Smooth muscle cell (in vitro differentiated cells): ENCODE data around the gene TRPV5. TPM values are rescaled to one million over a fixed set of nuclear protein-coding genes. Genes with fewer than 3 reads are reported as not detected.

Source experiments
- DNase-seq: peaks from one replicate; lab custom pipeline; 2025; ENCODE audit not compliant: unreplicated experiment; lab: John Stamatoyannopoulos, UW
- H2AFZ ChIP-seq: fragments of 200-600 bp; sonication (generic); 2 replicates; pipeline ENCODE4 v1.6.0; 2016; ENCODE audit warnings: antibody characterized with exemption, low read depth, mild to moderate bottlenecking
- H3F3A ChIP-seq: fragments of 200-600 bp; sonication (generic); 2 replicates; pipeline ENCODE4 v1.6.0; 2017; ENCODE audit warnings: antibody characterized with exemption, low read depth
- H3K27ac ChIP-seq: fragments of 200-600 bp; sonication (generic); 2 replicates; pipeline ENCODE4 v1.5.1; 2016; ENCODE audit warnings: low read depth, mild to moderate bottlenecking
- H3K27me3 ChIP-seq: fragments of 200-600 bp; sonication (generic); 2 replicates; pipeline ENCODE4 v1.6.1; 2016; ENCODE audit warnings: low read depth, mild to moderate bottlenecking
- H3K36me3 ChIP-seq: fragments of 200-600 bp; sonication (generic); 2 replicates; pipeline ENCODE4 v1.5.1; 2016; ENCODE audit warnings: low read depth
- H3K4me1 ChIP-seq: fragments of 200-600 bp; sonication (generic); 2 replicates; pipeline ENCODE4 v1.5.1; 2016; ENCODE audit warnings: low read depth
- H3K4me2 ChIP-seq: fragments of 200-600 bp; sonication (generic); 2 replicates; pipeline ENCODE4 v1.6.0; 2016; ENCODE audit warnings: mild to moderate bottlenecking
- H3K4me3 ChIP-seq: fragments of 200-600 bp; sonication (generic); 2 replicates; pipeline ENCODE4 v1.5.1; 2016; ENCODE audit warnings: mild to moderate bottlenecking
- H3K79me2 ChIP-seq: fragments of 200-600 bp; sonication (generic); 2 replicates; pipeline ENCODE4 v1.6.0; 2016; ENCODE audit warnings: low read depth, mild to moderate bottlenecking
- H3K9ac ChIP-seq: fragments of 200-600 bp; sonication (generic); 2 replicates; pipeline ENCODE4 v1.6.0; 2016; ENCODE audit warnings: low read depth
- H3K9me3 ChIP-seq: fragments of 200-600 bp; sonication (generic); replicated peaks from 2 replicates; pipeline ENCODE4 v1.5.1; 2016; ENCODE audit warnings: low read depth
- H4K20me1 ChIP-seq: fragments of 200-600 bp; sonication (generic); 2 replicates; pipeline ENCODE4 v1.6.0; 2016; ENCODE audit warnings: low read depth
- polyA plus RNA-seq: library from polyadenylated mRNA; unstranded; fragments of >200 nt; fragmentation: Nextera tagmentation; extraction: Ambion mirVana; gene quantifications from 2 replicates; pipeline ENCODE4 v1.2.1, GENCODE V29; 2016
- total RNA-seq: library from RNA; depleted of rRNA; stranded (reverse); fragments of >200 nt; gene quantifications from 2 replicates; pipeline ENCODE4 v1.2.3, GENCODE V29; 2014
- TF ChIP-seq, protein P1 (sequence below): fragments of 200-600 bp; sonication (generic); IDR thresholded peaks from 2 replicates; pipeline ENCODE4 v1.5.1; 2017; ENCODE audit warnings: borderline replicate concordance, mild to moderate bottlenecking, antibody characterized with exemption; ENCODE audit not compliant: insufficient read depth, poor library complexity, severe bottlenecking

The TRPV5 gene
- total and polyA plus RNA-seq, 2 experiments from 2014 or later = not detected

DNA sequence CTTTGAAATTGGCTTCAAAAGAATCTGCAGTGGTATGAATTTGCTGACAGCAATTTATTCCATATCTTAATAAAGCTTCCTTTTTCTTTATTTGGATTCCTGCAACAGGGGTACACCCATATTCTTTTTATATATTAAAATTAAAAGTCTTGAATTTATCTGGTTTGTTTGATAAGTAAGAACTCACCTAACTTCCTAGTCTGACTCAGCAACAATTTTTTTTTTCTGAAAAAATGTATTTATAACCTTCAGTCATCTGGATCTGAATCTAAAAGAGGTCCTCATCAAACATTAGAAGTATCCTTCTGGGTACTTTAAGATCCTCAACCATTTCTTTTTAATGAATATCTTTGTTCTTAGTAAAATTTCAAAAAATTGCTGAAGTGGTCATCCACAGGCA lies 74.1 kb downstream of the TRPV5 start:
- TF ChIP-seq, protein P1, sequence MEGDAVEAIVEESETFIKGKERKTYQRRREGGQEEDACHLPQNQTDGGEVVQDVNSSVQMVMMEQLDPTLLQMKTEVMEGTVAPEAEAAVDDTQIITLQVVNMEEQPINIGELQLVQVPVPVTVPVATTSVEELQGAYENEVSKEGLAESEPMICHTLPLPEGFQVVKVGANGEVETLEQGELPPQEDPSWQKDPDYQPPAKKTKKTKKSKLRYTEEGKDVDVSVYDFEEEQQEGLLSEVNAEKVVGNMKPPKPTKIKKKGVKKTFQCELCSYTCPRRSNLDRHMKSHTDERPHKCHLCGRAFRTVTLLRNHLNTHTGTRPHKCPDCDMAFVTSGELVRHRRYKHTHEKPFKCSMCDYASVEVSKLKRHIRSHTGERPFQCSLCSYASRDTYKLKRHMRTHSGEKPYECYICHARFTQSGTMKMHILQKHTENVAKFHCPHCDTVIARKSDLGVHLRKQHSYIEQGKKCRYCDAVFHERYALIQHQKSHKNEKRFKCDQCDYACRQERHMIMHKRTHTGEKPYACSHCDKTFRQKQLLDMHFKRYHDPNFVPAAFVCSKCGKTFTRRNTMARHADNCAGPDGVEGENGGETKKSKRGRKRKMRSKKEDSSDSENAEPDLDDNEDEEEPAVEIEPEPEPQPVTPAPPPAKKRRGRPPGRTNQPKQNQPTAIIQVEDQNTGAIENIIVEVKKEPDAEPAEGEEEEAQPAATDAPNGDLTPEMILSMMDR = no peak
- no peak overlapping the region for H3K9ac ChIP-seq
- H3K36me3 ChIP-seq = no peaks in the 10 kb centered on the region
- H3K9me3 ChIP-seq = no peaks in the 10 kb centered on the region
- no peak overlapping the region for H3K4me3 ChIP-seq
- peaks cover 6% of the 10 kb centered on the region for H3K27me3 ChIP-seq
- H4K20me1 ChIP-seq = no peaks in the 10 kb centered on the region
- no peak overlapping the region for H3K27ac ChIP-seq
- no peak overlapping the region for H2AFZ ChIP-seq
- peaks cover 4% of the 10 kb centered on the region for H3K4me1 ChIP-seq
- no peaks in the 10 kb centered on the region for H3K79me2 ChIP-seq
- H3K4me2 ChIP-seq = peak overlapping the region; percentile 7
- DNase-seq = no peak
- H3F3A ChIP-seq = no peaks in the 10 kb centered on the region

Other genes starting within 250 kb of the TRPV5 start
- not detected in 2 replicates for gene PRSS1, start 184.3 kb downstream of the TRPV5 start, total RNA-seq
- not detected in 2 replicates for gene PRSS1, start 184.3 kb downstream of the TRPV5 start, polyA plus RNA-seq
- gene PRSS2, start 162.8 kb downstream of the TRPV5 start, total RNA-seq = not detected in 2 replicates
- gene PRSS2, start 162.8 kb downstream of the TRPV5 start, polyA plus RNA-seq = not detected in 2 replicates
- gene EPHB6, start 78.7 kb downstream of the TRPV5 start, total RNA-seq = 4.8 and 15.9 TPM in 2 replicates
- gene EPHB6, start 78.7 kb downstream of the TRPV5 start, polyA plus RNA-seq = 12.6 and 21.1 TPM in 2 replicates
- gene TRPV6, start 48.0 kb downstream of the TRPV5 start, total RNA-seq = under 0.01 TPM in 1 of 2 replicates, not detected in the other
- gene TRPV6, start 48.0 kb downstream of the TRPV5 start, polyA plus RNA-seq = 0.17 and 0.60 TPM in 2 replicates
- not detected in 2 replicates for gene LLCFC1, start 5.7 kb upstream of the TRPV5 start, total RNA-seq
- not detected in 2 replicates for gene LLCFC1, start 5.7 kb upstream of the TRPV5 start, polyA plus RNA-seq
- gene KEL, start 28.6 kb upstream of the TRPV5 start, total RNA-seq = 0.09 and 0.94 TPM in 2 replicates
- gene KEL, start 28.6 kb upstream of the TRPV5 start, polyA plus RNA-seq = 0.56 TPM in 1 of 2 replicates, not detected in the other
- 0.45 and 0.72 TPM in 2 replicates for gene OR9A2, start 93.4 kb upstream of the TRPV5 start, total RNA-seq
- not detected in 2 replicates for gene OR9A2, start 93.4 kb upstream of the TRPV5 start, polyA plus RNA-seq
- gene OR6V1, start 118.6 kb upstream of the TRPV5 start, total RNA-seq = not detected in 2 replicates
- 0.40 TPM in 1 of 2 replicates, not detected in the other for gene OR6V1, start 118.6 kb upstream of the TRPV5 start, polyA plus RNA-seq
- gene PIP, start 198.3 kb upstream of the TRPV5 start, total RNA-seq = not detected in 2 replicates
- gene PIP, start 198.3 kb upstream of the TRPV5 start, polyA plus RNA-seq = not detected in 2 replicates
- not detected in 2 replicates for gene TAS2R39, start 249.7 kb upstream of the TRPV5 start, total RNA-seq
- not detected in 2 replicates for gene TAS2R39, start 249.7 kb upstream of the TRPV5 start, polyA plus RNA-seq